ENCODE measurements around the gene FZD10.

FZD10 gene

DNA sequence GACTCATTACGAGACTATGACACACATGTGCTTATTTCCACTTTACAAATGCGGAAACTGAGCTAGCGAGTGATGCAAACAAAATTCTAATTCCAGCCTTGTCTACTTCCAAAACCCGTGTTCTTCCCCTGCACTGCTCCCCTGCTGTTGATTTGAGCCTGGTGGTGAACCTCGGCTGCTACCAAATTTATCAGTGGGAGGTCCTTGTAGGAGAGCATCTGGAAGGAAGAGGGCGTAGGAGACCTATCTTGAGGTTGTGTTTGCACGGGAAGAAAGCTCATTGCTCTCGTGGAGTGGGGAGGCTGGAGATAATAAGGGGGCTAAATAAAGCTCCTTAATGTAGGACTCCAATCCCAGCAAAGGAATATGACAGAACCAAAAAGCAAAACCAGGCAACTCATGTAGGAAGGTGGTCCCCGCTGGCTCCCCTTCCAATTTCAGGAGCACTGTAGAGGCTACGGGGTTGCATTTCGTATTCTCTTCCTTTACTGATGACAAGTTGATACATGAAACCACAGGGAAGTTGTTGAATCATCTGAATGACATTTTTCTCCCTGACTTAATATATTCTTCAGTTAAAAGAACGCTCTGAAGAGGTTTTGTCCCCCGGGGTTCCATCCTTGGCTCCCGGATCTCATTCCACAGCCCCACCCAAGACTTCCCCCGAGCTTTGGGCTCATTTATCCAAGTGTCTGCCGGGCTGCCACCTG, 52.6 kb downstream of the FZD10 start:
- no peak for DNase-seq

All from stimulated activated naive CD4-positive, alpha-beta T cell (primary cell).